ENCODE measurements around the gene ABHD2.
"Not testable (repeated sequence)": the region's sequence is repeated elsewhere in the genome, so short reads cannot be mapped to it uniquely, and the experiment has no call there.

The ABHD2 gene

DNA sequence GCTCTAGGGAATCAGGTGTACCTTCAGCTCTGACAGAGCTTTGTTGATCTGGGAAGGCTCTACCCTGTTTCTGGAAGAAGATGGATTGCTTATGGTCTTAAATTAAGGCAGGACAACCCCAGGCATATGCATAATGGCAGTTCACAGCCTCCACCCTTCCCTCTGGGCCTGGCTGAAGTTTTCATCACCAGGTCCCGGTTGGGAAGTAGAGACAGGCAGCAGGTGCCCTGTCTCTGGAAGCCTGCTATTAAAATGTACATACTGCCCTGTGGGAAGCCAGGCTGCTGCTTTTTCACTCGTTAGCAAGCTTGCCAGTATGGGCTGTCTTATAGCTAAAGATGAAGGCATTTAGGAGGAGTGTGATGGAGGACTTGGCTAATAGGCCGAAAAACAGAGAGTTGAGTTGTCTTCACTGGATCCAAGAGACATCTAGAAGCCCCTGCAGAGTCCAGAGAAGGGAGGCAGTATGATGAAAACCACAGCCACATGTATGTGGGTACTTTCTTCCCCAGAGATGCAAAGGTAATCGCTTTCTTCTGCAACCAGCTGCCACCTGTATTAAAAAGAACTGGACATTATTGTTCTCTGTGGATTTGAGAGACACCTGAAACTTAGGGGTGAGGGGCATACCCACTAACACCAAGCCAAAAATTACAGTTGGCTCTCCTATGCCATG is 34.4 kb downstream of the ABHD2 start:
- no peak for DNase-seq

DNA sequence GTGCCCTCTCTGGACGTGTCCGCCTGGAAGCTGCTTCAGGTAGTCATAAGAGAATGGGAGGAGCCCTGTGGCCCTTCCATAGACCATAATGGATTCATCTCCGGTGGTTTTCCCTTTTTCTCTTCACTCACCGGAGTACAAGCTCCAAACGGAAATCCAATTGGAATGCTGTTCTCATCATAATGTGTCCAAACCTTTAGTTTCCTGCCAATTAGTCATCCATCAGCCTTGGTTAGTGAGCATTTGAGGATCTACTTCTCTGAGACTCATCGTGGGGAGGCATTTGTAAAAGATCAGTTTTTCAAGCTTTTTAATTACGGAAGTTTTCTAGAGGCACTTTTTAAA is 34.9 kb downstream of the ABHD2 start:
- no peak for DNase-seq

DNA sequence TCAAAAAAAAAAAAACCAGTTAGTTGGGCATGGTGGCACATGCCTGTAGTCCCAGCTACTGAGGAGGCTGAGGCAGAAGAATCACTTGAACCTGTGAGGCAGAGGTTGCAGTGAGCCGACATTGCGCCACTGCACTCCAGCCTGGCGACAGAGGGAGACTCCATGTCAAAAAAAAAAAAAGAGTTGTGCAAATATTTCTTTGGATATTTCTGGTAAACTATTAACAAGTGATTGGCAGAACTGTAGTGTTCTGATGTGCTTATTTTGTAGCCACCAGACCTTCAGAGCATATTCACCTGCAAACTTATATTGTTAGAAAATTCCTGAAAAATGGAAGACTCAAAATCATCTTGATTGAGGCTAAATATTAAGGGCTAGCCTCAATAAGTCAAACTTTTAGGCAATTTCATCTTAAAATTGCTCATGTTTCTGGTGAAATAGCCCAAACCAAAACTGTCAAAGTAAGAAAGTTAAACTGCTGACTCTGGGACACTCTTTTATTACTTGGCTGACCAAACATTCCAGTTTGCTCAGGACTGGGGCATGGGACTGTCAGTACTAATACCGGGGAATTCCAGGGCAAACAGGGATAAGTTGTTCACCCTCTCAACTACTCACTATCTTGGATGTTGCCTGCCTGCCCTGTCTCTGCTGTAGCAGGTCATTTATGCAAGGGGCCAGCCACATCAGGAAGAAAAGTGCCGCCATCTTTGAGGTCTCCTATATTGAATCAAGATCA is 37.0 kb downstream of the ABHD2 start:
- DNase-seq, result no peak

DNA sequence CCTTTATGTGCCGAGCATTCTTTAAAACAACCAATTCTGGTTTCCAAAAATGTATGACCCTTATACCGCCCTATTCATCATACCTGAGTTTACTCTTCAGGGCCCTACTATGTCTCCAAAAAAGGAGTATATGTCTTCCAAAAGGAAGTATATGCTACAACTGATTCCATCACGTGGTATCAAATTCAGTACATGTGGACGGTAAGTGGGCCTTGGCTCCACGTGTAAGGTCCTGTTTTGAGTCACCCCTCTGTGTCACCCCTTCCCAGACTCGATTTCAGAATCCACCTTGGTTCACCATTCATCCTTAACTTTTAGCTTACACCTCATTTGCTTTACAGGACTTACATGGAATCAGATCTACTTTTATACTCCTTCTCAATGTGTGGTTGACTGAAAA is 37.8 kb downstream of the ABHD2 start:
- DNase-seq, result no peak

DNA sequence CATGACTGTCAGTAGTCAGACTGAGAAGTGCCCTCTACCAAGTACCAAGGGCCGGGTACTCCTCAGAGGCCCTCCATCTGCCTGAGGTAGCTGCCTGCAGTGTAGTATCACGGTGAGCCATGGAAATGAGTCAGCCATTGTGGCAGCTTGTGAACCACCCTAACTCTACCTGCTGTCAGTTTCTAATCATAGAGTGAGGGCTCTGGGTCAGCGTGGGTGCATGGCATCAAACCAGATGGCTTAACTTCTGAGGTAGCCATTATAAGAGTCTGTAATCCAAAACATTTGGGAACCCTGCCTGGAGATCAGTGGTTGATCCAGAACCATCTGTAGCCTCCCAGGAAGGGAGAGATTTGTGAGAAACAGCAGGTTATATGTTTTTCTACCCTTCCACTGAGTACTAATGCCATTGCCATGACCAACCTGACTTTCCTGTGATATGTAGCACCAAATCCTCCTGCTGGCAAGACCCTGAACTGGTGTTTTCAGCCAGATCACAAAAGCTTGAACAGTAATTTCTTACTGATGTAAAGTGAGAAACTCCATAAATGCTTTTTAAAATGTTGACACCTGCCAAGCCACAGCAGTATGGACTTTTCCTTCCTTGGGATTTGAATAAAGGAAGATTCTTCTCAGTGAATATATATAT is 38.9 kb downstream of the ABHD2 start:
- DNase-seq, result no peak

DNA sequence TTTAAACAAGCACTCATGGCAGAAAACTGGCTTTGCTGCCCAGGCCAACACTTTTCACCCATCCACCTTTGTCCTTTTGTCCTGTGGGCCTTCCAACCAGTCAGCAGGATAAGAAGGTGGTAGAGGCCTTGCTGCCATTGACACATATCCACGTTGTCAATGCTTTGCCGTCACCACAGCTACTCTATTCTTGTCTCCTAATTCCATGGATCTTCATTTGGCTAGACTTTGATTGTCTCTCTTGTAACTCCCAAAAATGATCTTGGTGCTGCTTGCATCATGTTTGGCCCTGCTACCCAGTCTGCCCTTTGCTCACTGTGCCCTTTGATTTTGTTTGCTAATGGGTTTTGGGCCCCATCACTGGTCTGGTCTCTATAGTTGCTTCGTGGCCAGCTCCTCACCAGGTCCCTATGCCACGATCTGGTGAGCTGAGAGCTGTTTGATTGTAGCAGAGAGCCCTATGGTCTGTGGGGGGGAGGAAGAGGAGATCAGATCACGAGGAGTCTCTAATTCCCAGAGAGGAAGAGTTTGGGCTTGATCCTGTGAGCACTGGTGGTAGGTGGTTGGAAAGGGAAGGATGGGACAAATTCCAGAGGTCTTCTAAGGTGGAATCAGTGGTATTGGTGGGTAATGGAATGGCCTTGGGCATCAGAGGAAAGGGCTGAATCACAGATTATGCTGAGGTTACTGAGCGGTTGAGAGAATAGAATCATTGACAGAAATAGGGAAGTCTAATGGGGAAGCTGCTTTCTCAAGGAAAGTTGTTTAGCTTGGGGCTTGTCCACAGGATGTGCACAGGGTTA is 40.3 kb downstream of the ABHD2 start:
- DNase-seq, result no peak

DNA sequence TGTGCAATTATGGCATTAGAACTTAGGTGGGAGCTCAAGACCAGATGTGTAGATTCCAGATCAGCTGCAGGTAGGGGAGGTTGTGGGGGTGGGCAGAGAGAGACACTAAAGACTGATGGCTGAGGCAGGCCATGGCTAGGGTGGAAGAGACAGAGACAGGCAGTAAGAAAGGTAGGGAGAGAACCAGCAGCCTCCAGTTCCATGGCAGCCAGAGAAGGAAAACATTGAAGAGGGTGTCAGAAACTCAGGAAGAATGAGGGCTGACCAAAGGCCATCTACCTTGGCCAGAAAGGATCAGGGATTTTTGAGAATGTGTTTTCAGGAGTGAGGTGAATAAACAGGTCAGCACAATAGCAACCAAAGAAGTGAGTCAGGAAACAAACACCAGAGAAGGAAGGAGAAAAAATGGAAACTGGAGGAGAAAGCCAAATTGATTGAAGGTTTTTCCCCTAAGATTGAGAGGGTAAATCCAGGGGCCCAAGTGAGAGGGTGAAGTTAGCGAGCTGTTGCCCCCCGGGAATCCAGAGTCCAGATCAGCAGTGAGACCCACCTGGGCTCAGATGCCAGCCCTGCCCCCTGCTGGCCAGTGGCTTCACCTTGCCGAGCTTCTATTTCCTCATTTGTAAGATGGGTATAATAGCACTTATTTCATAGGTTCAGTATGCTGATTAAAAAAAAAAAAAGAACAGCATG is 41.0 kb downstream of the ABHD2 start:
- peak; percentile 51 for DNase-seq

DNA sequence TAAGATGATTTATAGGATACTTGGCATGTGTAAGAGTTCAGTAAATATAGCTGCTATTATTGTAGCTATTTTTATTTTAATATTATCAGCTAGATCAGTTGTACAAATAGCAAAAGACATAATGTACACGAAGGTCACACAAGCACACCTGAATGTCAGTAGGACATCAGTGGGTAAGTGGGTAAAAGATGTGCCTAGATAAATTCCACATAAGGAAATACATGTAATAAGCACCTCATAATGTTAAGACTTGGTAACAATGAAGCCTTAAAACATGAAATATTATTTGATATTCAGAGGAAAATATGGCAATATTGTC is 41.5 kb downstream of the ABHD2 start:
- DNase-seq, result no peak

DNA sequence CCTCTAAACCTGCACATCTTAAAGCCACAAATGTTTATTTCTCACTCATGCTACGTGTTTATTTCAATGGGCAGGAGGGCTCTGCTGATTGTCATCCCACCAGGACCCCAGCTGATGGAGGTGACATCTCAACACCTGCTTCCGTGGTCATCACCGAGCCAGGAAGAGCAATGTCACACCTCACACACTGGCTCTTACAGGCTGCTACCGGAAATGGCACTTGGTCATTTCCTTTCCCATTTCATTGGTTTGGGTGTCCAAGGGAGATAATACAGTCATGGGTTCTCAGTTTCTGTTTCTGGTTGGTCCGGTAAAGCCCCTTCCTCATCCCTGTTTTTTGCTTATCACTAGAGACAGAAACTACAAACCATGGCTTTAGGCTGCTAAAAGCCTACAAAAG is 41.9 kb downstream of the ABHD2 start:
- DNase-seq, result peak; percentile 47

DNA sequence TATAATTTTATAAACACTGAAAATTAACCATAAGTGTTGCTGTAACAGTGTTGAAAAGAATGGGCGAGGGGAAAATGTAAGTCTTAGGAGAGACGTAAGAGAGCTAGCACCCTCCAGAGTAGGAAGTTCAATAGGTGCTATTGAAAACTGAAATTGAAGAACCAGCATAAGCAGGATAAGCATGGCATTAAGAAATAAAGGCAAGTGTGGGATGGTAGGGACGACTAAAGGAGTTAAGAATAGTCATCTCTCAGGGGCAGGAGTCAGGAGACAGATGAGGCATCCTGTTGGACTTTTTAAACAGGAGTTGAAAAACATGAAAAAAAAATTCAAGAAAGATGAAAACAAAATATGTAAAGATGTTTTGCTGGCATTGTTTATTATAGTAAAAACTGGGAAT is 43.5 kb downstream of the ABHD2 start:
- no peak for DNase-seq

DNA sequence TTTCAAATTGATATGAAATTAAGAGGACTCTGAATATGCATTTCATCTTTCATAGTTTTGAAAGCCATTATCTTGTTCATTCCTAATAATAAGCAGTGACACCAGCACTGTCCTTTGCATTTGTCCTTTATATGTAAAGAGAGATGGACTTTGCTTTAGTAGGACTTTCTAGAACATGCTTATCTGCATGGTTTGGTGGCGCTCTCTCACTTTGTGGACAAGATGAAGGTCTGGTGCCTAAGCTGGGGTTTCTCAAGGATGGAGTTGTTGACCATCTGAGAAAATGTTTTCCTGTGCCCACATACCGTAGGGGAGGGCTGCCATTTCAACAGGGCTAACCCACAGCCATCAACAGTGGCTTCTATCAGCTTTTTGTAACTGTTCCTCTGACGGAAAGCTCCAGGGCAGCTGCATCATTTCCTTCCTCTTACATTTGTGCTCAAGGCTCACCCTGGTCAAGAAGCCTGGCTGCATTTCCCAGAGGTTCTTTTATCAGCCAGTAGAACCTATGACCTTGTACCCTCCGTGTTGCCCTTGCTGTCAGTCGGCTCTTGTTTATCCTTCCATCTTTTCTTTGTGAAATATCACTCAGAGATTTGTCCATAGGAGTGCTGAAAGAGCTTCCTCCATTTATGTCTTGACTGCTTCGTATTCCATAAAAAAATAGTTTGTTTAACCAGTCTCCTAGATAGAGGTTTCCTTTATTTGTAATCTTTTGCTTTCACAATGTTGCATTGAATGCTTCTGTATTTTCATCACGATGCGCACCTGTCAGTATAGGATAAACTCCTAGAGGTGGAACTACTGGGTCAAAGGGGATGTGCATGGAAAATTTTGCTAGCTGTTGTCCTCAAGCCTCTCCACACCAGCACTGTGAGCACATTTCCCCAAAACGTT is 44.6 kb downstream of the ABHD2 start:
- peak; percentile 53 for DNase-seq

DNA sequence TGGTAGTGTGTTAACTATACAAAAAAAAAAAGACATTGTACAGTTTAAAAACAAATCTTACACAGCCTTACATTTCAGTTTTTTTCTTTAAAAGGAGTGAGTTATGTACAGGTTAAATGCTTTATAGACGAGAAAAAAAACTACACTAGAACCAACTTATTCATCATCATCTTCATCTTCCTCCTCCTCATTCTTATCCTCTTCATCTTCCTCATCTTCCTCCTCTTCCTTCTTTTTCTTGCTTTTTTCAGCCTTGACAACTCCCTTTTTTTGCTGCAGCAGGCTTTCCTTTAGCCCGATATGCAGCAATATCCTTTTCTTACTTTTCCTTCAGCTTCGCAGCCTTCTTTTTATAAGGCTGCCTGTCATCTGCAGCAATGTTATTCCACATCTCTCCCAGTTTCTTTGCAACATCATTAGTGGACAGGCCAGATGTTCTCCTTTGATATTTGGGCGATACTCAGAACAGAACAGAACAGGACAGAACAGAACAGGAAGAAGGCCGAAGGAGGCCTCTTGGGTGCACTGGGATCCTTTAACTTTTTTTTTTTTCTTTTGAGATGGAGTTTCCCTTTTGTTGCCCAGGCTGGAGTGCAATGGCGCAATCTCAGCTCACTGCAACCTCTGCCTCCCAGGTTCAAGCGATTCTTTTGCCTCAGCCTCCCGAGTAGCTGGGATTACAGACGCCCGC is 47.3 kb downstream of the ABHD2 start:
- not testable (repeated sequence) for DNase-seq

DNA sequence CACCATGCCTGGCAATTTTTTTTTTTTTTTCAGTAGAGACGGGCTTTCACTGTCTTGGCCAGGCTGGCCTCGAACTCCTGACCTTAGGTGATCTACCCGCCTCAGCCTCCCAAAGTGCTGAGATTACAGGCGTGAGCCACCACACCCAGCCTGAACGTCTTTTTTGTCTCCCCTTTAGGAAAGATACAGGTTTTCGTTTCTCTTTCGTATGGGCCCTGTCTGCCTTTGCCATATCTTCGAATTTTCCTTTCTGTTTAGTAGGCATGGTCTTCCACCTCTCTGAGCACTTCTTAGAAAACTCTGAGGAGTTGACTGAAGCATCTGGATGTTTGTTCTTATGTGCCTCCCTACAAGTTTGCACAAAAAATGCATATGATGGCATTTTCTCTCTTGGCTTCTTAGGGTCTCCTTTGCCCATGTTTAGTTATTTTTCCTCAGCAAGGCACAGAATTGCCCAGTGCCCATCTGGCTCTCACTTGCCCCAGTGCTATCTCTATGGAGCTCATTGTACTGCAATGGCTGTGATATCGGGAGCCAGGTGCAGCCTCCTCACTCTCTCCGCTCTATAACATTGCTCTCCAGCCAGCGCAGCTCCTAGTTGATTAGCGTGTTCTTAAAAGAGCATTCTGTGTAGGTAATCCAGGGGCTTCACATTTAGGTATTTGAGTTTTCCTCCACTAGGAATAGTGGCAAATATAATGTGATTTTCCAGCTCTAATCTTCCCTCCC is 48.0 kb downstream of the ABHD2 start:
- no peak for DNase-seq

DNA sequence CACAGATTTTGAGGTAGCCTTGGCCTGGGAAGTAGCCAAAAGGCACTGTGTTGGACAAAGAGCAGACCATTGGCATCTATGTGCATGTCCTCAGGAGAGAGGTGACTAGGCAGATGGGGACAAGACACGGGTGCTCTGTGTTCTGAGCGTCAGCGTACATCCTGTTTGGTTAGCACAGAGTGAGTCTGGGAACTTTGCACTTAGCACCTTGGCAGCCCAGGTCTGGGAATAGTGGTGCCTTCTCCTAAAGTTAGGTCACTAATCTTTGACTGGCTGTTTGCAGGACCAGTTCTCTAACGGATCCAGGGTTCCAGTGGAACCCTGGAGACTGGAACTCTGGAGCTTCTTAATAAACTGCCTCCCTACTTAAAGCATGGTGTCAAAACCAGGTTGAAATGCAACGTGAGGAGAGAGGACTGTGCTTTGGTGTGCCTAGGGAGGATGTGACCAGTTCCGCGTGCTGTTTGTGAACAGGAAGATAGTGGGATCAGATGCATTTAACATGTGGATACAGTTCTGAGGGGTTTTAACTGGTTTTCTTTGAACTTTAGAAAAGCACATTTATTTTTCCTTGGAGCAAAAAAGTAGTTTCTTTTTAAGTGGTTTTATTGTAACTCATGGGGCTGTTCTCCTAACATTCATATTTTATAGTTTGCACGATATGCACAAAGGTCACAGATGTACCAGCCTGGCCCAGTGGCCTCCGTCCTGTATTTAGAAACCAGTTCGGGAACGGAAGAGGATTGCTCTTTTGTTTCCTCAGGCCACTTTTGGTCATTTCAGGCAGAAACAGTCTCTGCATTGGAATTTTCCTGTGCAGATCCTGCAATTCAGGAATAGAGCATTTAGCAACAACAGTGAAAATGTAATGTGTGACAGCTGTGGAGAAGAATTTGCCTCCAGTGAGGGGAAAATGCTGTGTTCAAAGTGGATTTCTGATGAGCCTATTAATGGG is 48.8 kb downstream of the ABHD2 start:
- no peak for DNase-seq

DNA sequence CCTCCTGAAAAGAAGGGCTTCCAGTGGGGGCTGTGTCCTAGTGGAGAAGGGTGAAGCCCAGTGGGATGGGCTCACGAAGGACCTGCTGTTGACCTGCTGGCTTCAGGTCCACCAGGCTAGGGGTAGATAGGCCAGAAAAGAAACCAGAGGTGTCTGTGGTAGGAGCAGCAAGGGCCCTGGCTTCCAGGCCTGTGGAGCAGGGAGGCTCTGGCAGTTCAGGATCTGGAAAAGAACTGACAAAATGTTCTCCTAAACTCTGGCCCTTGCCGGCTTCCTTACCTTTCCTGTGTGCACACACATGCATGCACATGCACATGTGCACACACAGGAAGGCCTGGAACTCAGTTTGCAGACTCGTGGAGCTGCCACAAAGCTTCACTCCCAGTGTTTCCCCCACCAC is 49.7 kb downstream of the ABHD2 start:
- DNase-seq, result no peak

DNA sequence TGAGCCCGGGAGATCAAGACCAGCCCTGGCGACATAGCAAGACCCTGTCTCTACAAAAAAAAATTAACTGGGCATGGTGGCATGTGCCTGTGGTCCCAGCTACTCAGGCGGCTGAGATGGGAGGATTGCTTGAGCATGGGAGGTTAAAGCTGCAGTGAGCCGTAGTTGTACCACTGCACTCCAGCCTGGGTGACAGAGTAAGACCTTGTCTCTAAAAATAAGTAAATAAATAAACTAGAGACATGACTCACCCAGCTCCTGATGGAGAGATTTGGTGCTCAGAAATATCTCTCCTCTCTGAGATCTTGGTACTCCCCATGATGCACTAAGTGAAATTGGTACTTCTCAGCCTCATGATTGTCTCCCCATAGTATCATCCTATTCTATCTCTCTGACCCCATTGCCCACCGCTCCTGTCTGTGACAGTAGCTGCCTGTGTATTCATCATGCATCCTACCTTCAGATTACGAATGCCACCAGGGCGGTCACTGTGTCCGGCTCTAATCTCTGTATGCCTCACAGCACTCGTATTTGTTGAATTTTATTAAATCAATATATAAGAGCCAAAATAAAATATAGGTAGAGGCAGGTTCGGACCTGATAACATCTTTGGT is 50.9 kb downstream of the ABHD2 start:
- DNase-seq, result no peak

DNA sequence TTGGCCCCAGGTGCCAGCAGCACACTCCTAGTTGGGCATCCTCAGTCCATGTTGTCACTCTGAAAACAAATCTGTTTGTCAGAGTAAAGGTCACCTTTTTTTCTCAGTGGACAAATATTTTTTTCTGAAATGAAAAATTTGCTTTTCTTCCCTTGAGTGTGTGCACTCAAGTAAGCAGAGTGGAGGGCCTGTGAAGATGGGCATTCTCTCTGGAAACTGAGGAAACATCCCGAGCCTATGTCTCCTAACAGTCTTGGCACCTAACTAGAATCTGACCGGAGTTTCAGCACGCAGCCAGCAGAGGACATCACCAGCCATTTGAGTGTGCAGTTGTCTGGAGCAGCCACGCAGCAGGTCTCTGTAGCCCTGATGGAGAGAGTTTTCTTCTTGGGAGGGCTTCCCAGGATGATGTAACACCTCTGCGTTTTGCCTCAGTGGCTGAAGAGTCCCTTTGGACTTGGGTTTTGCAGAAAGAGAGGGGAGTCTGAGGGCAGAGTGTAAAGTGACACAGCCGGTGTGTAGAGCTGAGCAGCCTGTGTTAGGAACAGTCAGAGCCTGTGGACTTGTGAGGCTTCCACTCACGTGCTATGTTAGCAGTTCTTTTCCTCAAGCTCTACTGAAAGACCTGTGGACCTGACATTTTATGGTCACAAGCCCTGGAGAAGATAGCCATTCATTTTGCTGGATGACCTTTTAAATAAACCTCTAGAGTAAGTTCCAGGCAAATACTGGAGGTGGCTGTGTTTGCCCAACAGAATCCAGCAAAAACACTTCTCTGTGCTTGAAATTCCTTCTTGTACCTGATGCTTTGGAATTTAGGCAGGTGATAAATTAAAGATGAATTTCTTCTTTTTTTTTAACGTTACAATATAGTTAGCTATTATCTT is 51.6 kb downstream of the ABHD2 start:
- no peak for DNase-seq

DNA sequence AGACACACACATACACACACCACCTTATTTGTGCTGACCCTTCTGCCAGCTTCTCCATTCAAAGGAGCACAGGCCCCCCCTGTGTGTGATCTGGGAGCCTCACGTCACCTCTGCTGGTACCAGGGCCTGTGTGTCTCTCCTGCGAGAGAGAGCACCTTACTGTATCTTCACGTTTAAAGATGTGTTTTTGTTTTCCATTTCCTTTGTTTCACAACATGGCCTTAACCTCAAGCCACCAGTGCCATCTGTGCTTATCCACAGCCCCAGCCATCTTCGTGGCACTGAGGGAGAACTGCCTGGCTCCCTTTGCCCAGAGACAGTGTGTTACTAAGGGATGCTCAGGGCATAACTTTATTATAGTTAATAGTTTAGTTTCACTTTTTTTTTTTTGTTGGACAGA is 52.3 kb downstream of the ABHD2 start:
- no peak for DNase-seq

Data from CD4-positive, alpha-beta T cell treated with Interferon gamma for 1 hour (primary cell).